ENCODE data around the gene GSAP. TPM values are rescaled to one million over a fixed set of nuclear protein-coding genes. Genes with fewer than 3 reads are reported as not detected.
A peak's percentile ranks its signal among the peaks of the same experiment; 100 is the strongest.

The GSAP gene
- total RNA-seq, 1 donor from 2014 or later: 5.0 TPM

DNA sequence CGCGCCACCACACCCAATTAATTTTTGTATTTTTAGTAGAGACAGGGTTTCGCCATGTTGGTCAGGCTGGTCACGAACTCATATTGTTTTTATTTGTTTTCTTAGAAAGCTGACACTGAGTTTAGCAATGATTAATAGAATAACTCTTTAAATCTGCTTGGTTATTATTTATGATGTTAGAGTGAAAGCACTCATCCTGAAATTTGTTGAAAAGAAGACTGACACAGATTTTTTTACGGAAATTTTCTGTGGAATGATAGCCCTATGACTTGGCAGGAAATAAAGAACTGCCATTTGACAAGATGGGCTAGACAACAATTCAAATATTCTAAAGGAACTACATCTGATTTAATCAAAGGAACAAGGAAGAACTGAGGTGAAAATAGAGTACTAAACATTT, 4.3 kb upstream of the GSAP start:
- TF ChIP-seq, protein P1, sequence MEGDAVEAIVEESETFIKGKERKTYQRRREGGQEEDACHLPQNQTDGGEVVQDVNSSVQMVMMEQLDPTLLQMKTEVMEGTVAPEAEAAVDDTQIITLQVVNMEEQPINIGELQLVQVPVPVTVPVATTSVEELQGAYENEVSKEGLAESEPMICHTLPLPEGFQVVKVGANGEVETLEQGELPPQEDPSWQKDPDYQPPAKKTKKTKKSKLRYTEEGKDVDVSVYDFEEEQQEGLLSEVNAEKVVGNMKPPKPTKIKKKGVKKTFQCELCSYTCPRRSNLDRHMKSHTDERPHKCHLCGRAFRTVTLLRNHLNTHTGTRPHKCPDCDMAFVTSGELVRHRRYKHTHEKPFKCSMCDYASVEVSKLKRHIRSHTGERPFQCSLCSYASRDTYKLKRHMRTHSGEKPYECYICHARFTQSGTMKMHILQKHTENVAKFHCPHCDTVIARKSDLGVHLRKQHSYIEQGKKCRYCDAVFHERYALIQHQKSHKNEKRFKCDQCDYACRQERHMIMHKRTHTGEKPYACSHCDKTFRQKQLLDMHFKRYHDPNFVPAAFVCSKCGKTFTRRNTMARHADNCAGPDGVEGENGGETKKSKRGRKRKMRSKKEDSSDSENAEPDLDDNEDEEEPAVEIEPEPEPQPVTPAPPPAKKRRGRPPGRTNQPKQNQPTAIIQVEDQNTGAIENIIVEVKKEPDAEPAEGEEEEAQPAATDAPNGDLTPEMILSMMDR (conservative IDR thresholded peaks at IDR 0.05): no peak
- Mint-ChIP-seq H3K4me1 (ENCODE audit: unreplicated experiment) (peaks cover 17% of the 10 kb centered on the region), H3K27me3 (peaks cover 28% of the 10 kb centered on the region), H3K36me3 (no peaks in the 10 kb centered on the region), H3K4me3 (no peak overlapping the region), H3K27ac (no peak overlapping the region), H3K9me3 (no peaks in the 10 kb centered on the region)
- DNase-seq (ENCODE audit: extremely low spot score, unreplicated experiment): no peak

DNA sequence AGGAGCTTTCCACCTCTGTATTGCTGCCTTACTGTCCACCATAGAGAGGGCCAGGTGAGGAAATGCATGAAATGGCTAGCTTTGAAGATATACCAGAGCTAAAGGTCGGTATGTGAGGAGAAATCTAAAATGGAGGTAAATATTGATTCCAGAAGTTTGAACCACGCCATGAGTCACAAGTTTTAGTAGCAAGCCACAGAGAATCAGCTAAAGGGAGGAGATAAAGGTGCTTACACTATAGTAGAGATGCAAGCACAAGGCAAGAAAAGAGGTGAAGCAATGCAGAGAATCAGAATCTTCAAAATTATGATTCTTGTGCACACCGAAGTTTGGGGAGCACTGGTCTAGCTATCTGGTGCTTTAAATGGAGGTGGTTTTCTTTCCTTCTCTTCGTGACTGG, 3.0 kb upstream of the GSAP start:
- Mint-ChIP-seq H3K4me3 (no peak overlapping the region), H3K4me1 (ENCODE audit: unreplicated experiment) (peaks cover 11% of the 10 kb centered on the region), H3K27me3 (peaks cover 39% of the 10 kb centered on the region), H3K27ac (no peak overlapping the region), H3K9me3 (no peaks in the 10 kb centered on the region), H3K36me3 (no peaks in the 10 kb centered on the region)
- DNase-seq (ENCODE audit: extremely low spot score, unreplicated experiment): no peak
- TF ChIP-seq, protein P1 (conservative IDR thresholded peaks at IDR 0.05): no peak

DNA sequence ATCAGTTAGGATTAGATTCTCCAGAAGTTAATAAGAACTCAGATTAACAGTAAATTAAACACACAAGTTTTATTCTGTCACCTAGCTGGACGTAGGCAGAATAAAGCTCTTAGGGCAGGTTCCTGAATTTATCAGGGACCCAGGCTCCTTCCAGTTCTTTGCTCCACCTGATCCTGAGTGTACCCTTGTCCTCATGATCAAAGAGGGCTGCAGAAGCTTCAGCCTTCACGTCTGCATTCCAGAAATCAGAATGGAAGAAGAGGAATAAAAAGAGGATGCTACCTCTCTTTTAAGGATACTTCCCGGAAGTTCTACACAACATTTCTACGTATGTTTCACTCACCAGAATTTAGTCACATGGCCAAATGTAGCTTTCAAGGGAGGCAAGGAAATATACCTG, 1.7 kb upstream of the GSAP start:
- Mint-ChIP-seq H3K27me3 (peaks cover 47% of the 10 kb centered on the region), H3K9me3 (no peaks in the 10 kb centered on the region), H3K36me3 (no peaks in the 10 kb centered on the region), H3K27ac (no peak overlapping the region), H3K4me1 (ENCODE audit: unreplicated experiment) (peaks cover 11% of the 10 kb centered on the region), H3K4me3 (peak overlapping the region; percentile 23)
- no peak for DNase-seq (ENCODE audit: extremely low spot score, unreplicated experiment)
- TF ChIP-seq, protein P1 (conservative IDR thresholded peaks at IDR 0.05): no peak

DNA sequence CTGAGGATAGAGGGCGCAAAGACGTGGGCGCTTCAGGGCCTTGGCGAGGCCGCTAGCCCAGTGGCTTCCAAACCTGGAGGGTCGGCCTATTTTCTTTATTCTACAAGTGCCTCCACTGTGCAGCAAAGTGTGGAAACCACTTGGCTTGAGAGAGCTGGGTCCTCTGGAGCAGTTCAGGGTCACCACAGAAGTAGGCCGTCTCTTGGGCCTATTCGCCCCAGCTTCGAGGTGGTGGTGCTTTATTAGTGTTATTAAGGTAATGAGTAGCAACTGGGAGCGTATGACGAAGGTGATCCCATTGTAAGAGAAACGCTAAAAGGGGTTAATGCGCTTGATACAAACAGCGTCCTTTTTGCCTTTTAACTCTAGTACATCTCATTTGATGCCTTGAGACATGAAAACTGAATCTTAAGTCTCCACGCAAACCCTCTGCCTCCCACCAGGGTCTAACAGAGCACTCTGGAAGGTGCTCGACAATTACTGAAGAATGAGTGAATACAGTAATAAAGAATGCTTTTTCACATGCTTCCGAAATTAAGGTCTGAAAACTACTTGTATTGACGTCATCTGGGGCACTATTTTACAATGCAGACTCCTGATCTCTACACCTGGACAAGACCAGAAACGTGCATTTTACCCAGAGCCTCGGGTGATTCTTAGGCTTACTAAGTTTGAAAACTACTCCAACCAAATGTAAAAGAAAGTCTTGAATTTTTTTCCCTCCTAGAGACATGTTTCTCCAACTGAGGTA, 647 bp upstream of the GSAP start:
- no peaks in the 10 kb centered on the region for H3K9me3 Mint-ChIP-seq
- peak overlapping the region; percentile 48 for H3K27ac Mint-ChIP-seq
- H3K4me3 Mint-ChIP-seq: peak overlapping the region; percentile 82
- DNase-seq (ENCODE audit: extremely low spot score, unreplicated experiment): no peak
- peaks cover 3% of the 10 kb centered on the region for H3K4me1 Mint-ChIP-seq (ENCODE audit: unreplicated experiment)
- TF ChIP-seq, protein P1 (conservative IDR thresholded peaks at IDR 0.05): peak; percentile 23
- peaks cover 44% of the 10 kb centered on the region for H3K27me3 Mint-ChIP-seq
- H3K36me3 Mint-ChIP-seq: no peaks in the 10 kb centered on the region

DNA sequence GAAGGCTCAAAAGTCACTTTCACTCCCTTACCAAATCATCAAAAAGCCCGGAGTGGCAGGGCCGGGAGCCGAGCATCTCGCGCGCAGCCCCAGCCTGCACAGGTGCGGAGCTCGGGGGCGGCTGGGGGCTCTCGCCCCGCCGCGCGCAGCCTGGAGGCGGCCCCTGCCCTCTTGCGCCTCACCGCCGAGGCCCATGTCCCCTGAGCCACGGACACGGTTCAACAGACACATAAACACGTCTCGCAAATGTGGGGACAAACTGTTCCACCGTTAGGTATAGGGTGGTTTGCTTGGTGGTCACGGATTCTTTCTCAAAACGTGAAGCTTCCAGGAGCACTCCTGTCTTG, 700 bp downstream of the GSAP start:
- H3K9me3 Mint-ChIP-seq: no peaks in the 10 kb centered on the region
- TF ChIP-seq, protein P1 (conservative IDR thresholded peaks at IDR 0.05): no peak
- peaks cover 3% of the 10 kb centered on the region for H3K4me1 Mint-ChIP-seq (ENCODE audit: unreplicated experiment)
- H3K27me3 Mint-ChIP-seq: peaks cover 44% of the 10 kb centered on the region
- H3K36me3 Mint-ChIP-seq: no peaks in the 10 kb centered on the region
- DNase-seq (ENCODE audit: extremely low spot score, unreplicated experiment): no peak
- peak overlapping the region; percentile 72 for H3K4me3 Mint-ChIP-seq
- H3K27ac Mint-ChIP-seq: no peak overlapping the region
